DND-41 (cell line): ENCODE results near the gene BEST2.

Experiments
- ATAC-seq: fragments of 200-7000 bp; cut with Tn5 transposase; 3 replicates; pipeline ENCODE4 v1.9.1; 2021; ENCODE audit warnings: low read depth; ENCODE audit not compliant: insufficient read depth
- DNase-seq: peaks from one replicate; pipeline ENCODE4 v3.0.0-alpha.2; 2020
- H2AFZ ChIP-seq: 2 replicates; pipeline ENCODE4 v1.6.0; 2012; ENCODE audit warnings: low read depth, low read length
- H3K27ac ChIP-seq: 2 replicates; pipeline ENCODE4 v1.5.1; 2012; ENCODE audit warnings: low read length, inconsistent platforms
- H3K27me3 ChIP-seq: fragments of 200-600 bp; sonication (generic); 2 replicates; pipeline ENCODE4 v1.6.0; 2012; ENCODE audit warnings: low read length, mild to moderate bottlenecking, inconsistent platforms; ENCODE audit not compliant: insufficient read depth, poor library complexity
- H3K36me3 ChIP-seq: 2 replicates; pipeline ENCODE4 v1.5.1; 2012; ENCODE audit warnings: low read length, inconsistent platforms; ENCODE audit not compliant: insufficient read depth
- H3K4me1 ChIP-seq: 2 replicates; pipeline ENCODE4 v1.5.1; 2012; ENCODE audit warnings: mild to moderate bottlenecking, low read length; ENCODE audit not compliant: insufficient read depth
- H3K4me2 ChIP-seq: 2 replicates; pipeline ENCODE4 v1.6.0; 2012; ENCODE audit warnings: mild to moderate bottlenecking, moderate library complexity, low read length, inconsistent platforms; ENCODE audit not compliant: insufficient read depth
- H3K4me3 ChIP-seq, 2 experiments: fragments of 200-600 bp in 1 of 2; shearing (Covaris generic) in 1 of 2; 2 replicates each; pipeline ENCODE4 v1.5.1; 2012 to 2016; ENCODE audit warnings: inconsistent platforms in 2 of 2, low read length in 2 of 2, mild to moderate bottlenecking in 2 of 2, low read depth in 1 of 2, moderate library complexity in 1 of 2
- H3K79me2 ChIP-seq: 2 replicates; pipeline ENCODE4 v1.6.0; 2012; ENCODE audit warnings: low read length, inconsistent platforms; ENCODE audit not compliant: insufficient read depth
- H3K9ac ChIP-seq: 2 replicates; pipeline ENCODE4 v1.6.0; 2012; ENCODE audit warnings: low read depth, mild to moderate bottlenecking, inconsistent platforms, low read length, moderate library complexity
- H3K9me3 ChIP-seq: 2 replicates; pipeline ENCODE4 v1.5.1; 2012; ENCODE audit warnings: low read length, moderate library complexity, mild to moderate bottlenecking, inconsistent platforms; ENCODE audit not compliant: insufficient read depth, severe bottlenecking
- H4K20me1 ChIP-seq: 2 replicates; pipeline ENCODE4 v1.6.0; 2012; ENCODE audit warnings: low read length; ENCODE audit not compliant: insufficient read depth
- EZH2 ChIP-seq: IDR thresholded peaks from 3 replicates; pipeline ENCODE4 v1.6.1; 2012; ENCODE audit warnings: borderline replicate concordance, low read depth, mild to moderate bottlenecking, moderate library complexity, low read length, inconsistent platforms; ENCODE audit not compliant: severe bottlenecking
- TF ChIP-seq, protein P1 (sequence below): IDR thresholded peaks from 2 replicates; pipeline ENCODE4 v1.5.1; 2012; ENCODE audit warnings: borderline replicate concordance, low read length, moderate library complexity, mild to moderate bottlenecking; ENCODE audit not compliant: poor library complexity, severe bottlenecking; ENCODE audit errors: extremely low read depth

Gene BEST2

DNA sequence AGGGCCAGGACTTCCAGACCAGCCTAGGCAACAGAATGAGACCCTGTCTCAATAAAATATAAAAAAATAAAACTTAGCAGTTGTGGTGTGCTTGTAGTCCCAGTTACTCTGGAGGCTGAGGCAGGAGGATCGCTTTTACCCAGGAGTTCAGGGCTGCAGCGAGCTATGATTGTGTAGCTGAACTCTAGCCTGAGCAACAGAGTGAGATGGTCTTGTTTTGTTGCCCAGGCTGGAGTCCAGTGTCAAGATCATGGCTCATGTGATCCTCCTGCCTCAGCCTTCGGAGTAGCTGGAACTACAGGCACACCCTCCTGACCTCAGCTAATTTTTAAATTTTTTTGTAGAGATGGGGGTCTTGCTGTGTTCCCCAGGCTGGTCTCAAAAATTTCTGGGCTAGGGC lies 35.4 kb downstream of the BEST2 start:
- Histone ChIP-seq H3K4me1 (peaks cover 63% of the 10 kb centered on the region), H3K9ac (no peak overlapping the region), H3K27me3 (no peaks in the 10 kb centered on the region), H3K4me2 (no peak overlapping the region), H3K36me3 (no peaks in the 10 kb centered on the region), H3K79me2 (peaks cover 6% of the 10 kb centered on the region), H3K4me3 (no peak overlapping the region), H2AFZ (no peak overlapping the region), H3K9me3 (no peaks in the 10 kb centered on the region), H4K20me1 (no peaks in the 10 kb centered on the region; the same call in 1 of the 2 replicates), H3K27ac (no peak overlapping the region)
- TF ChIP-seq, protein P1, sequence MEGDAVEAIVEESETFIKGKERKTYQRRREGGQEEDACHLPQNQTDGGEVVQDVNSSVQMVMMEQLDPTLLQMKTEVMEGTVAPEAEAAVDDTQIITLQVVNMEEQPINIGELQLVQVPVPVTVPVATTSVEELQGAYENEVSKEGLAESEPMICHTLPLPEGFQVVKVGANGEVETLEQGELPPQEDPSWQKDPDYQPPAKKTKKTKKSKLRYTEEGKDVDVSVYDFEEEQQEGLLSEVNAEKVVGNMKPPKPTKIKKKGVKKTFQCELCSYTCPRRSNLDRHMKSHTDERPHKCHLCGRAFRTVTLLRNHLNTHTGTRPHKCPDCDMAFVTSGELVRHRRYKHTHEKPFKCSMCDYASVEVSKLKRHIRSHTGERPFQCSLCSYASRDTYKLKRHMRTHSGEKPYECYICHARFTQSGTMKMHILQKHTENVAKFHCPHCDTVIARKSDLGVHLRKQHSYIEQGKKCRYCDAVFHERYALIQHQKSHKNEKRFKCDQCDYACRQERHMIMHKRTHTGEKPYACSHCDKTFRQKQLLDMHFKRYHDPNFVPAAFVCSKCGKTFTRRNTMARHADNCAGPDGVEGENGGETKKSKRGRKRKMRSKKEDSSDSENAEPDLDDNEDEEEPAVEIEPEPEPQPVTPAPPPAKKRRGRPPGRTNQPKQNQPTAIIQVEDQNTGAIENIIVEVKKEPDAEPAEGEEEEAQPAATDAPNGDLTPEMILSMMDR: no peak
- no peak for TF ChIP-seq EZH2
- no peak for DNase-seq
- ATAC-seq: no peak

DNA sequence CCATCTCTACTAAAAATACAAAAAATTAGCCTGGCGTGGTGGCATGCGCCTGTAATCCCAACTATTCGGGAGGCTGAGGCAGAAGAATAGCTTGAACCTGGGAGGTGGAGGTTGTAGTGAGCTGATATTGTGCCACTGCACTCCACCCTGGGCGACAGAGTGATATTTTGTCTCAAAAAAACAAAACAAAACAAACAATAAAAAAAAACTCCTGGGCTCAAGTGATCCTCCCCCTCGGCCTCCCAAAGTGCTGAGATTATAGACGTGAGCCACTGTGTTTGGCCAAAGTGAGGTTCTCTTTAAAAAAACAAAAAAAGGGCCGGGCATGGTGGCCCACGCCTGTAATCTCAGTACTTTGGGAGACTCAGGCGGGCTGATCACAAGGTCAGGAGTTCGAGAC lies 35.9 kb downstream of the BEST2 start:
- Histone ChIP-seq H3K27me3 (no peaks in the 10 kb centered on the region), H3K79me2 (peaks cover 11% of the 10 kb centered on the region), H3K36me3 (no peaks in the 10 kb centered on the region; the same call in 1 of the 2 replicates), H3K9ac (no peak overlapping the region), H3K4me3 (no peak overlapping the region), H2AFZ (no peak overlapping the region), H3K27ac (no peak overlapping the region), H3K9me3 (no peaks in the 10 kb centered on the region), H4K20me1 (no peaks in the 10 kb centered on the region; the same call in 1 of the 2 replicates), H3K4me1 (peaks cover 59% of the 10 kb centered on the region), H3K4me2 (no peak overlapping the region)
- DNase-seq: no peak
- no peak for ATAC-seq
- TF ChIP-seq, protein P1: no peak
- no peak for TF ChIP-seq EZH2

DNA sequence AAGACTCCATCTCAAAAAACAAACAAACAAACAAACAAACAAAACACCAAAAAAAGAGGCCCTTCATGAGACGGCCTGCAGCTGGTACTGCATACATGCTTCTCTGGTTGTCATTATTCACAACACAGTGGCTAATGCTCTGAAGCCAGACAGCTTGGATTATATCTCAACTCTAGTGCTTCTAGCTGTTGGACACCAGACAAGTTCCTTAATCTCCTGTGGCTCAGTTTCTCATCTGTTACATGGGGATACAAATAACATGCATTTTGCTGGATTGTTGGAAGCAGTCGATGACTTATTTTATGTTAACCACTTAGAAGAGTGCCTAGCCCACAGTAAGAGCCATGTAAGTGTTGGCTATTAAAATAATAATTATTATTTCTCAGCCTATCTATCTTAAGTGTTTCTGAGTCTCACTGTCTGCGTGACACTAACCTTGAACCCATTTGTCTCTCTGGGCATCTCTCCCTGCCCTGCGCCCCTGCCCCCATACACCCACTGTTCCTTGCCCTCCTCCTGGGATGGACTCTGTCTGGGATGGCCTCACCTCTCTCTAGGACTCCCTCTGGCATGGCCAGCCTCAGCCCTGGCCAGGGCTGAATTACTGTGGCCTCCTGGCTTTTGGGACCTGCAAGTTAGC lies 36.6 kb downstream of the BEST2 start:
- no peaks in the 10 kb centered on the region for H3K9me3 ChIP-seq
- H4K20me1 ChIP-seq: no peaks in the 10 kb centered on the region; the same call in 1 of the 2 replicates
- TF ChIP-seq, protein P1: no peak
- no peak for TF ChIP-seq EZH2
- no peak for ATAC-seq
- H3K4me1 ChIP-seq: peaks cover 54% of the 10 kb centered on the region
- no peak overlapping the region for H3K4me2 ChIP-seq
- DNase-seq: no peak
- no peak overlapping the region for H2AFZ ChIP-seq
- H3K79me2 ChIP-seq: peaks cover 18% of the 10 kb centered on the region
- no peak overlapping the region for H3K9ac ChIP-seq
- no peak overlapping the region for H3K4me3 ChIP-seq
- no peak overlapping the region for H3K27ac ChIP-seq
- H3K36me3 ChIP-seq: no peaks in the 10 kb centered on the region; the same call in 1 of the 2 replicates
- H3K27me3 ChIP-seq: no peaks in the 10 kb centered on the region
